DMS114 treated with DMSO at 0.1 percent for 48 hours (cell line): ENCODE measurements around the gene ESM1.
"Not testable (repeated sequence)": the region's sequence is repeated elsewhere in the genome, so short reads cannot be mapped to it uniquely, and the experiment has no call there.

Experiments used
- DNase-seq: peaks from one replicate; lab custom pipeline; 2025; ENCODE audit not compliant: unreplicated experiment; lab: John Stamatoyannopoulos, UW

The ESM1 gene, protein sequence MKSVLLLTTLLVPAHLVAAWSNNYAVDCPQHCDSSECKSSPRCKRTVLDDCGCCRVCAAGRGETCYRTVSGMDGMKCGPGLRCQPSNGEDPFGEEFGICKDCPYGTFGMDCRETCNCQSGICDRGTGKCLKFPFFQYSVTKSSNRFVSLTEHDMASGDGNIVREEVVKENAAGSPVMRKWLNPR

DNA sequence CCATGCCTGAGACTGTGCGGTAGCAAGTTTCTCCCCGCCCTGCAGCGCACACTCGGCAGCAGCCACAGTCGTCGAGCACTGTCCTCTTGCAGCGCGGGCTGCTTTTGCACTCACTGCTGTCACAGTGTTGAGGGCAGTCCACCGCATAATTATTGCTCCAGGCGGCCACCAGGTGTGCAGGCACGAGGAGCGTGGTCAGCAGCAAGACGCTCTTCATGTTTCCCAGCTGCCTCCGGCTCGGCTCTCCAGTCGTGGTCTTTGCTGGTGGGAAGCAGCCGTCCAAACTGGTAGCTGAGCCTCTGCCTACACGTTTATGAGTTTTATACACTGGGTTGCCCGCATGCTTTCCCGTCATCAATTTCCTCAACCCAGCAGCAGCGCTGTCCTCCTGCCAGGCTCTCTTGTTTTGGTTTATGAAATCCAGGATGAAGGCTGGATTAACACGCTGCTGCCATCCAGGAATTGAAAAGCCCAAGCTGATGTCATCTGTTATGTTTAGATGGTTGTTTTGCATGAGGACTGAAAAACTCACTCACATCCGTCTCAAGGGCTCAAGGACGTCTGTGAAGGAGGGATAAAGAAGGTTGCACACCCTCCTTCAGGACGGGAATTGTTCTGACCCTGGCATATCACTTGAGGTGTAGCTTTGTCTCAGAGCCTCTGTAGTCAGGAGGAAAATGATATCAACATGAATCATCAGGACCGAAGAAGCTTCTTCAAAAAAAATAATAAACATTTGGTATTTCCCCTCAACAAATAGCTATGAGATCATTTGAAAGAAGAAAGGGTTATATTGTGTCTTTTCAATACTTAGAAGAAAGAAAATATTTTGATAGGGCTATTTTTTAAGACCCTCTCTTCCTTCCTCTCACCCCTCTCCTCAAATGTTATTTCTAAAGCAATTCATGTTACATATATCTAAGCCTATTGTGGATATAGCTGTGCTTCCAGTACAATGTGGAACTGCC lies at the start of gene ESM1:
TSS of gene ESM1 (minus strand) at position 293 of the 968 bp plus-strand sequence. CDS start at position 217, 76 bp downstream.
- no peak for DNase-seq

GRCh38 chr5:55033568-55033967 lies 48.2 kb upstream of the ESM1 start:
- DNase-seq: no peak

DNA sequence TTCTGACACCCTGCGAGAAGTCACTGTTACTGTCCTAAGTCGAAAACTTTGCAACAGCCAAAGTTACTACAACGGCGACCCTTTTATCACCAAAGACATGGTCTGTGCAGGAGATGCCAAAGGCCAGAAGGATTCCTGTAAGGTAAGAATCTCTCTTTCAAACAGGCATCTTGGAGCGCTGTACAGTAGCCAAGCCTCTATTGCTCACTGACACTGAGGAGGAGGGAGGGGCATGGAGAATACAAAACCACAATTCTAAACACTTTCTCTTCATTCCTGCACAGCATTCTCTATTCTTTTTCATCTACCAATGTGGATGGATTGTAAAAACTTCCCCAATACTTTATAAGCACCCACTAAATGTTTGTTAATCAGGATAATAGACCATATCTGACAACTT lies 46.1 kb upstream of the ESM1 start:
- no peak for DNase-seq

DNA sequence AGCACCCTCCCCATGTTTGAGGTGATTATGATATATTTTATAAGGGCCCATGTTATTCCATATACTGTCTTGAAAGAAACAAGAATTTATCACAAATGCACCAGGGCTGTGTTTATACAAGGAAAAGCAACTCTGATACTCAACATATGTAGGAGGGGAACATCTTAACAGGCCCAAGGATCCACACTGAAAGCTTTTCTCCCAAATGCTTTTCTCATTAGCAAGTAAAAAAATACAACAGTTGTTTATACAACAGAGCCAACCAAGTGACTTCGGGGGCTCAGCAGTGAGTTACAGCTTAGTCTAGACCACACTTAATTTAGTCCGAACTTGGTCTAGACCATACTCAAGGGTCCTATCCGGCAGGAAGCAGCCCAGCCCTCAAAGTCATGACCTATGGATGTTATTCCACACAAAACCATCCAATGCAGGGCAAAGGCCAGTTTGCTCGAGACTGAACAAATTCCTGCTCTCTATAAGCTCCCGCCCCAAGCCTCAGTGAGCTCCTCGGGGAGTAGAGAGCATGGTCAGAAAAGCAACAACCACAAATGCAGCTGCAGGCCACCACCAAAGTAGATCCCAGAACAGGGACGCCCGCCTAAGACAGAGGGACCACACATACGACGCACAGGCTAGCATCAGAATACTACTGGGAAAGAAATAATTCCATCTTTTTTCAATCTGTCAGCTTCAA lies 45.4 kb upstream of the ESM1 start:
- DNase-seq: no peak

DNA sequence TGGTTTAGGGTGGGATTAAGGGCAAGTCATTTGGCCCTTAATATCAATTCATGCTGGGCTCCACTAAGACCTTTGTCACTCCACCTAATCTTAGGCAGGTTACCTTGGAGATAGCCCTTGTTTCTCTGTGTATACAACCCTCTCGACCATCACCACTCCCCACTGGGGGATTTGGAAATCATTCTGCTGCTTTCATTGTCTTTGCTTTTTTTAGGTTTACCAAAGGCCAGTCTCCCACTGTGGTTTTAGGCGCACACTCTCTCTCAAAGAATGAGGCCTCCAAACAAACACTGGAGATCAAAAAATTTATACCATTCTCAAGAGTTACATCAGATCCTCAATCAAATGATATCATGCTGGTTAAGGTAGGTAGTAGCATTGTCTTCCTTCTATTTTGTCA lies 44.8 kb upstream of the ESM1 start:
- no peak for DNase-seq

- DNase-seq: no peak
These were observed 42.2 kb upstream of the ESM1 start for GRCh38 chr5:55027595-55027994.

GRCh38 chr5:55022450-55022849 lies 37.1 kb upstream of the ESM1 start:
- no peak for DNase-seq

DNA sequence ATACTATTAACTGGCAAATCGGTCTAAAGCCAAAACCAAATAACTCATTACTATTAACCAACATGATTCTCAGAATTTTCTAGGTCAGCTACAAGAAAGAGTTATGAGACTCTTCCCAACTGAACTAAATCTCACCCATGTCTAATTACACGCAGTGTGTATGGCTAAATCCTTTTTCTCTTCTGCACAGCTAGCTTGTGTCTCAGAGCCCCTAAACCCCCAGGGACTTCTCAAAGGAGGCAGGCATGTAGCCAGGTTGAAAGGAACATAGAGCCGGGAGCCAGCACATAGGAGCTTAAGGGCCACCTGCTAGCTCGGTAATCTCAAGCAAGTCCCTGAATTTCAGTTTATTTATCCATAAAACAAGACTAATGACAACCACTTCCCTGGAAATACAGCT lies 36.4 kb upstream of the ESM1 start:
- DNase-seq: no peak

GRCh38 chr5:55021410-55021809 lies 36.0 kb upstream of the ESM1 start:
- DNase-seq: no peak

DNA sequence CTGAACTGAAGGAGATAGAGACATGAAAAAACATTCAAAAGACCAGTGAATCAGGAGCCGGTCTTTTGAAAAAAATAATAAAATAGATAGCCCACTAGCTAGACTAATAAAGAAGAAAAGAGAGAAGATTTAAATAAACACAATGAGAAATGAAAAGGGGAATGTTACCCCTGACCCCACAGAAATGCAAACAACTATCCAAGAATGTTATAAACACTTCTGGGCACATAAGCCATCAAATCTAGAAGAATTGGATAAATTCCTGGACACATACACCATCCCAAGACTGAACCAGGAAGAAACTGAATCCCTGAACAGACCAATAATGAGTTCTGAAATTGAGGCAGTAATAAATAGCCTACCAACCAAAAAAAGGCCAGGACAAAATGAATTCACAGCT lies 24.8 kb upstream of the ESM1 start:
- DNase-seq: not testable (repeated sequence)

DNA sequence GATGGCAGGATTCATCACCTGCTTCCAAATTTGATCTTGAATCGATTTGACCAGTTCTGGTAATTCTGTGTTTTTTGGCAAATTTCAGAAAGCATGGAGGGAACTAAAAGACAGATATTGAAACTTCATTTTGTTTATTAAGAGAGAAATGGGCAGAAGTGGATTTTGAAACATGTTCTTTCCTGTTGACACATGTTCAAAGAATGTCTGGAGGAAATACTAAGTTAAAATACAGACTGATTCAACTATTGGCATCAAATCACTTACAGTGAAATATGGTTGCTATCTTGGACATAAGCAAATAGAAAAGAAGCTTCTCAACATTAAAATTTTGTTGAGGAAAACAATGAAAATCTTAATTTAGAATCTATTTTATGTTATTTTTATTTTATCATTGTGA lies 19.3 kb upstream of the ESM1 start:
- DNase-seq: no peak

DNA sequence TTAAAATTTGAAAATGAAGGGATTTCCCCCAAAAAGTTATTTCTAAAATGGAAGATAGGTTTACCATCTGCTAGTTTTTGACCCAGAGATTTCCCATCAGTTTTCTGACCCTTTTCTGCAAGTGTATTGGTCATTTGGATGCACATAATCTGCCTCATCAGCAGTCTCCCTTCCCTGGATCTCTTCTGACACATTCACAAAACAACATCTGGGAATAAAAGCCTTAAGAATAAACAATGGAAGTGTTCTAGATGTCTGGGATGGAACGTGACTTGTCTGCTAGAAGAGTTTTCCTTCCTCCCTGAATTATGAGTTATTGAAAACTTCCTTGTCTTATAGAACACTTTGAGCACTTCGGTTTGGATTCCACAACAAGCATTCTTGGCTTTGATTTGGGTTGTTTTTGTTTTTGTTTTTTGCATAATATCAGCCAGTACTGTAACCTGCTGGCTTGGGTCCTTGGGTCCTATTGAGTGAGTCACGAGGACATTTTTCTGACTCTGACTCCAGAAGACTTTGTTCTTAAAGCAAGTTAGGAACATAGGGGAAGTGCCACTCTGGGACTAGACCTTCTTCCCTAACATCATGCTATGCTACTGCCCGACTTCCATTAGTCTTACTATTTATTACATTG lies 18.2 kb upstream of the ESM1 start:
- no peak for DNase-seq

GRCh38 chr5:55002166-55002565 lies 16.8 kb upstream of the ESM1 start:
- not testable (repeated sequence) for DNase-seq

- DNase-seq: no peak
These were observed 11.7 kb upstream of the ESM1 start for GRCh38 chr5:54997081-54997480.

DNA sequence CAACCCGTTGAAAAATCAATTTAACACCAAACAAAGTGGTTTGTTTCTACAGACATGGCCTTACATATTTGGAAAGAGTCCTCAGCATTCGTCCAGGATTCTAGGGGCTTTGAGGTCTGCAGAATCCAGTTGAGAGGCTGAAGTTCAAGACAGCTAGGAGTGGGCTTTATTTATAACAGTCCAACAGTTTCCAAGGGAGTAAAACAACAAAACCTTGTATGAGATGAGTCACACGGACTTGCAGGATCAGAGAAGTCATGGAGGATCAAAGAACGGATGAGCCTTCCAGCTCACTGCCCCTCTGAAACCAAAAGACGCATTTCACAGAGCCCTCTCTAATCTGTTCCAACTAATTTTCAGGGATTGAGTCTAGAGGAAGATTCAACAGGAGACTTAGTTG lies 11.1 kb upstream of the ESM1 start:
- no peak for DNase-seq

GRCh38 chr5:54995168-54995567 lies 9.8 kb upstream of the ESM1 start:
- no peak for DNase-seq

- no peak for DNase-seq
These were observed 9.2 kb upstream of the ESM1 start for GRCh38 chr5:54994628-54995027.

- no peak for DNase-seq
These were observed 7.9 kb upstream of the ESM1 start for GRCh38 chr5:54993318-54993717.

DNA sequence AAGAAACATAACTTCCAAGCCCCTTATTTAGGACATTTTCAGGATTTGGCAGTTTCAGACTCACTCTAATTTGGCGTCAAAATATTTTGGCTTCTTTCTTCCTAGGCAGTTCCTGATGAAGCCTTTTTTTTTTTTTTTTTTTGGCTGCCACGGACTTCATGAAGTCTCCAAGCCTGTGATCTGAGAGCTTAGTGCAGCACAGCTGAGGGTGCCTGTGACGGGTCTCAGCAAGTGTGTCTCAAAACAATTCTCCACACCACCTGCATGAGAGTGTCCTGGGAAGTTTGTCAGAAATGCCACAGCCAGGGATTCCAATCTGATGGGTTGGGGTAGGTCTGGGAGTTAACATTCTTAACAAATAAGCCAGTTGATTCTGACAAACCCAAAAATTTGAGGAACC lies 6.0 kb upstream of the ESM1 start:
- no peak for DNase-seq

DNA sequence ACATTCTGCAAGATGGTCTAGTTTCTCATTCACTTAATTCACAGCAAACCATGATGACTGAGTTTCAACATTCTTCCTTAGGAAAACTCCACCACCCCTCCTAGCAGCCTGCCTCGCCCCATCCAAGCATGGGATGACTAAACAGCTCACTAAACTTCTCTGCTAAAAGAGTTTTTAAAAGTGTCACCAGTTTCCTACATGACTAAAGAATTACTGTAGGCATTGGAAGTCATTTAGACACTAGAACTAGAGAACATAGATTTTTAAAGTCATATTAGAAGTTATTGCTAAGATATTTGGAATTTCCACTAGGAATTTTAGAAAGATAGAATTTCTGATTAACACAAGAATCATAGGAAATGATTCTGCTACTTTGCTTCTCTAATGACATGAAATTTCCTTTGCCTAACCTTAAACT lies 5.5 kb upstream of the ESM1 start:
- DNase-seq: no peak

GRCh38 chr5:54988817-54989216 lies 3.4 kb upstream of the ESM1 start:
- DNase-seq: no peak
